Spleen (tissue), 11 donors: ENCODE measurements around the gene ZMYND15. TPM values are rescaled to one million over a fixed set of nuclear protein-coding genes. Genes with fewer than 3 reads are reported as not detected.

Source experiments
- DNase-seq: peaks from one replicate; pipeline ENCODE4 v3.0.0-alpha.2; 2020
- H3K27ac ChIP-seq, 8 donors: fragments of 200-600 bp; sonication (generic) in 7 of 8; 1 replicate in 4 of 8; 2 replicates in 4 of 8; pipeline versions ENCODE4 v1.5.0 to v1.8.0; 2016 to 2021; ENCODE audit warnings: inconsistent platforms in 4 of 8, mild to moderate bottlenecking in 4 of 8, moderate library complexity in 1 of 8
- H3K27me3 ChIP-seq, 7 donors: fragments of 200-600 bp; sonication (generic) in 6 of 7; replicated peaks in 1 of 7; 1 replicate in 4 of 7; 2 replicates in 3 of 7; pipeline versions ENCODE4 v1.5.0 to v1.8.0; 2016 to 2021; ENCODE audit warnings: inconsistent platforms in 3 of 7, mild to moderate bottlenecking in 1 of 7
- H3K36me3 ChIP-seq, 6 donors: fragments of 200-600 bp; sonication (generic) in 5 of 6; 1 replicate in 4 of 6; 2 replicates in 2 of 6; pipeline versions ENCODE4 v1.5.0 to v1.8.0; 2016 to 2021; ENCODE audit warnings: inconsistent platforms in 2 of 6
- H3K4me1 ChIP-seq, 6 donors: fragments of 200-600 bp; sonication (generic) in 5 of 6; 1 replicate in 3 of 6; 2 replicates in 3 of 6; pipeline versions ENCODE4 v1.5.0 to v1.8.0; 2016 to 2021; ENCODE audit warnings: inconsistent platforms in 3 of 6
- H3K4me3 ChIP-seq, 8 donors: fragments of 200-600 bp; sonication (generic) in 7 of 8; 1 replicate in 4 of 8; 2 replicates in 4 of 8; pipeline versions ENCODE4 v1.5.0 to v1.8.0; 2016 to 2021; ENCODE audit warnings: inconsistent platforms in 4 of 8, mild to moderate bottlenecking in 4 of 8, moderate library complexity in 2 of 8
- H3K9me3 ChIP-seq, 8 donors: fragments of 200-600 bp; sonication (generic) in 7 of 8; 1 replicate in 4 of 8; 2 replicates in 4 of 8; pipeline versions ENCODE4 v1.5.0 to v1.8.0; 2016 to 2021; ENCODE audit warnings: inconsistent platforms in 4 of 8
- POLR2A ChIP-seq, 3 donors: fragments of 450-650 bp; IDR thresholded peaks; one replicate each; pipeline ENCODE4 v1.5.1; 2017; ENCODE audit warnings: antibody characterized with exemption in 3 of 3, mild to moderate bottlenecking in 1 of 3
- POLR2AphosphoS5 ChIP-seq, 3 donors: sonication (generic); formaldehyde crosslinking; IDR thresholded peaks; one replicate each; pipeline ENCODE4 v1.5.1; 2017; ENCODE audit warnings: antibody characterized with exemption in 3 of 3
- WGBS, 5 donors: extraction: QIAGEN DNeasy Blood & Tissue Kit in 3 of 5; methylation state at CpG; one replicate each; pipeline versions ENCODE4 v1.1.5 to v1.1.7; 2013 to 2018; 5-methylcytosine and 5-hydroxymethylcytosine counted together
- intact Hi-C: fragments of 100-400 bp; cut with DNase I; formaldehyde crosslinking; loops from one replicate; pipeline ENCODE4 v1.15.0; 2023; ENCODE audit warnings: low total_unique reads
- polyA plus RNA-seq, 3 donors: library from polyadenylated mRNA; stranded (reverse); fragments of 200-250 nt; gene quantifications; one replicate each; pipeline ENCODE4 v1.2.1, GENCODE V29; 2013
- total RNA-seq, 7 donors: library from RNA; depleted of rRNA in 3 of 7; stranded (reverse); fragments of >200 nt in 3 of 7; fragmentation: NEBNext Ultra II Directional in 4 of 7; extraction: Animal tissue kit (Norgen Biotek cat#: 25700) in 4 of 7; gene quantifications; one replicate each; pipeline versions ENCODE4 v1.1.0 to v1.2.1, GENCODE V29; 2016 to 2021
- TF ChIP-seq, protein P1 (sequence below), 11 experiments: fragments of 200-600 bp in 7 of 11; fragments of 450-650 bp in 4 of 11; sonication (generic) in 4 of 11; IDR thresholded peaks in 8 of 11; conservative IDR thresholded peaks in 3 of 11; 1 replicate in 7 of 11; 2 replicates in 4 of 11; pipeline versions ENCODE4 v1.4.0 to v1.8.0; 2016 to 2021; ENCODE audit warnings: antibody characterized with exemption in 11 of 11, inconsistent platforms in 4 of 11, mild to moderate bottlenecking in 1 of 11
- donor health status: healthy with polysubstance abuse.
- donor health status: DM: no; HTN: no; CAD: no; lungs with moderate emphysema.
- donor health status: DM: no; HTN: no; CAD: no.
- donor health status: Bipolar disorder and iron deficiency.
- donor health status: healthy.
- donor health status: DM: no; HTN: no; CAD: no.
- donor health status: DM: yes; HTN: yes; CAD: no.

The ZMYND15 gene
- total and polyA plus RNA-seq, 10 donors = 1.8 to 11.5 (median 4.1) TPM

DNA sequence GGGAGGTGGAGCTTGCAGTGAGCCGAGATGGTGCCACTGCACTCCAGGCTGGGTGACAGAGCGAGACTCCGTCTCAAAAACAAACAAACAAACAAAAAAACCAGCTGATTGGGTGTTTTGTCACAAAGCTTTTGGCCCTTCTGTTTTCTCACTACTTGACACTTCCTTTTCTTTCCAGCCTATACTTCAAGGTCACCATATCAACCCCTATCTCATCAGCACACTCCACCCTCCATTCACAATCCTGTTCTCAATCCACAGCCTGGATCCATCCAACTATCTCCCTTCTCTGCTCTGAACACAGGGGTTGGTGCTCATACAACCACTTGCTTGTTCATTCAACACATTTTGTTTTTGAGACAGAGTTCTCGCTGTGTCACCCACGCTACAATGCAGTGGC lies 15.0 kb upstream of the ZMYND15 start:
- Histone ChIP-seq H3K27ac (peak overlapping the region in 7 of 8 donors; percentile 2 to 93 (median 87)), H3K4me3 (peak overlapping the region in 1 of 8 donors; percentile 56), H3K9me3 (no peaks in the 10 kb centered on the region), H3K4me1 (peaks cover 0 to 40% (median 3%) of the 10 kb centered on the region in 6 donors), H3K27me3 (no peaks in the 10 kb centered on the region), H3K36me3 (peaks cover 0 to 24% (median 15%) of the 10 kb centered on the region in 6 donors)
- intact Hi-C loops = no loop called here
- no peak for TF ChIP-seq POLR2A (IDR thresholded peaks at IDR 0.05)
- no peak for TF ChIP-seq POLR2AphosphoS5 (IDR thresholded peaks at IDR 0.05)
- TF ChIP-seq, protein P1, sequence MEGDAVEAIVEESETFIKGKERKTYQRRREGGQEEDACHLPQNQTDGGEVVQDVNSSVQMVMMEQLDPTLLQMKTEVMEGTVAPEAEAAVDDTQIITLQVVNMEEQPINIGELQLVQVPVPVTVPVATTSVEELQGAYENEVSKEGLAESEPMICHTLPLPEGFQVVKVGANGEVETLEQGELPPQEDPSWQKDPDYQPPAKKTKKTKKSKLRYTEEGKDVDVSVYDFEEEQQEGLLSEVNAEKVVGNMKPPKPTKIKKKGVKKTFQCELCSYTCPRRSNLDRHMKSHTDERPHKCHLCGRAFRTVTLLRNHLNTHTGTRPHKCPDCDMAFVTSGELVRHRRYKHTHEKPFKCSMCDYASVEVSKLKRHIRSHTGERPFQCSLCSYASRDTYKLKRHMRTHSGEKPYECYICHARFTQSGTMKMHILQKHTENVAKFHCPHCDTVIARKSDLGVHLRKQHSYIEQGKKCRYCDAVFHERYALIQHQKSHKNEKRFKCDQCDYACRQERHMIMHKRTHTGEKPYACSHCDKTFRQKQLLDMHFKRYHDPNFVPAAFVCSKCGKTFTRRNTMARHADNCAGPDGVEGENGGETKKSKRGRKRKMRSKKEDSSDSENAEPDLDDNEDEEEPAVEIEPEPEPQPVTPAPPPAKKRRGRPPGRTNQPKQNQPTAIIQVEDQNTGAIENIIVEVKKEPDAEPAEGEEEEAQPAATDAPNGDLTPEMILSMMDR (IDR thresholded peaks at IDR 0.05 in 8 of 11, conservative IDR thresholded peaks at IDR 0.05 in 3 of 11) = no peak
- 80 to 93% (median 85%) methylated on average over 5 of the region's 5 CpGs for WGBS, 5 donors
- no peak for DNase-seq

DNA sequence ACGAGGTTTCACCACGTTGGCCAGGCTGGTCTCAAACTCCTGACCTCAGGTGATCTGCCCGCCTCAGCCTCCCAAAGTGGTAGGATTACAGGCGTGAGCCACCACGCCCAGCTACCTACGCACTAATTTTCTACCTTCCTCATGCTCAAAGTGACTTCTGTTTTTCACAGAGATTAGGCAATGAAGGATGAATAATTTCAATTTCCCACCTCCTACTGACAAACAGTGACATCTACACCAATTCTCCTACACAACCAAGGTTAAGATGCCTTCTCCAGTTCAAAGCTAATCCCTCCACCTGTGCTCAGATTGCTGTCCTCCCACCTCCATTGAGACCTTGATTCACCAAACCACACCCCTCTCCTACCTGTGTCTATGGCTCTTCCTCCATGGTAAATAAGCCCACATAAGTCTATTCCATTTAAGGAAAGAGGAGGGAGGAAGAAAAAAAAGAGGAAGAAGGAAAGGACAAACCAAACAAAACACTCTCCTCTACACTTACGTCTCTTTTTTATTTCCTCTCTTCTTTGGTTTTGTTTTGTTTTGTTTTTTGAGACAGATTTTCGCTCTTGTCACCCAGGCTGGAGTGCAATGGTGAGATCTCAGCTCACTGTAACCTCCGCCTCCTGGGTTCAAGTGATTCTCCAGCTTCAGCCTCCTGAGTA lies 13.9 kb upstream of the ZMYND15 start:
- peaks cover 0 to 13% (median 4%) of the 10 kb centered on the region in 6 donors for H3K36me3 ChIP-seq
- intact Hi-C loops = no loop called here
- DNase-seq = peak; percentile 71
- WGBS, 5 donors = 57 to 73% (median 59%) methylated on average over 8 to 9 of the region's 9 CpGs
- H3K4me1 ChIP-seq = peaks cover 3 to 41% (median 8%) of the 10 kb centered on the region in 6 donors
- TF ChIP-seq POLR2A (IDR thresholded peaks at IDR 0.05) (no peak), POLR2AphosphoS5 (IDR thresholded peaks at IDR 0.05) (peak in 1 of 3 donors; percentile 28)
- TF ChIP-seq, protein P1 (IDR thresholded peaks at IDR 0.05 in 8 of 11, conservative IDR thresholded peaks at IDR 0.05 in 3 of 11) = no peak
- H3K27ac ChIP-seq = peak overlapping the region in 7 of 8 donors; percentile 73 to 93 (median 87)
- no peaks in the 10 kb centered on the region for H3K27me3 ChIP-seq
- H3K9me3 ChIP-seq = no peaks in the 10 kb centered on the region
- peak overlapping the region in 1 of 8 donors; percentile 56 for H3K4me3 ChIP-seq

DNA sequence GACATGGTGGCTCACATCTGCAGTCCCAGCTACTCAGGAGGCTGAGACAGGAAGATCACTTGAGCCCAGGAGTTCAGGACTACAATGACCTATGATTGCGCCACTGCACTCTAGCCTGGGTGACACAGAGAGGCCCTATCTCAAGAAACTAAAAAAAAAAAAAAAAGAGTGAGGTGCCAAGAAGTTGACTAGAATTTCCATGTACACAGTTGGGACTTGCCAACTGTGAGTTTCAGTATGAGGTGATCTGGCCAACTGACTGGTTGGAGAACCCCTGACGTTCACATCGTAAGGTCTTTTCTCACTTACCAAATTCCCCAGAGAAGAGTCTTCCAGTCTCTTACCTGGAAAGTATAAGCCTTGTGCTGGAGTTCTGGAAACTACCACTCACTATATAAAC lies 11.5 kb upstream of the ZMYND15 start:
- no peak overlapping the region for H3K4me3 ChIP-seq
- no peak for TF ChIP-seq POLR2A (IDR thresholded peaks at IDR 0.05)
- TF ChIP-seq POLR2AphosphoS5 (IDR thresholded peaks at IDR 0.05) = peak in 1 of 3 donors; percentile 19
- peak overlapping the region in 5 of 8 donors; percentile 20 to 93 (median 56) for H3K27ac ChIP-seq
- WGBS, 5 donors = 41 to 60% (median 46%) methylated on average over 3 of the region's 3 CpGs
- no peaks in the 10 kb centered on the region for H3K27me3 ChIP-seq
- no peaks in the 10 kb centered on the region for H3K9me3 ChIP-seq
- peaks cover 0 to 7% (median 0%) of the 10 kb centered on the region in 6 donors for H3K36me3 ChIP-seq
- no peak for DNase-seq
- intact Hi-C loops = no loop called here
- H3K4me1 ChIP-seq = peaks cover 17 to 58% (median 24%) of the 10 kb centered on the region in 6 donors

DNA sequence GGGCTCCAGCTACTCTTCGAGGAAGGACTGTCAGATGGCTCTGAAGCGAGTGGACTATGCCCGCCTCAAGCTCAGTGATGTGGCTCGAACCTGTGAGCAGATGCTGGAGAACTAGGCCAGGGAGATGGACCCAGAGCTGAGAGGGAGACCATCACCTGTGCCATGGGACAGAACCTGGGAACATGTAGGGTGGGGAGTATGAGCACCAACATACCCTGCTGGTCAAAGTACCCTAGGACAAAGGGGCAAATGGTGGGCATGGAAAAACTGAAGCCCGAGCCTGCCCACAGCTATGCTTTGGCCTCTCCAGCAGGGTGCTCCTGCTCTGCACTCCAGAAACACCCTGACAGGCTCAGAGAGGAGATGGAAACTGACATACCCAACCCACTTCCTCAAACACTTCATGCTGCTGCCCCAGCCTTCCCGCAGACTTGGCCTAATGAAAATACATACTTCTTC lies 6.5 kb upstream of the ZMYND15 start:
- DNase-seq = peak; percentile 84
- TF ChIP-seq POLR2AphosphoS5 (IDR thresholded peaks at IDR 0.05) (peak in 2 of 3 donors; percentile 62 to 81), POLR2A (IDR thresholded peaks at IDR 0.05) (no peak)
- TF ChIP-seq, protein P1 (IDR thresholded peaks at IDR 0.05 in 8 of 11, conservative IDR thresholded peaks at IDR 0.05 in 3 of 11) = peak in 9 of 11 experiments; percentile 37 to 72 (median 55)
- peak overlapping the region; percentile 35 to 97 (median 94) for H3K27ac ChIP-seq
- H3K4me1 ChIP-seq = peaks cover 18 to 78% (median 47%) of the 10 kb centered on the region in 6 donors
- intact Hi-C loops = loop anchor here (10.0 kb wide), 1 partner anchor 52 kb away; the partner anchor contains the start of genes GLTPD2 and VMO1
- H3K36me3 ChIP-seq = peaks cover 0 to 27% (median 0%) of the 10 kb centered on the region in 6 donors
- peaks cover 0 to 2% (median 0%) of the 10 kb centered on the region in 7 donors for H3K27me3 ChIP-seq
- H3K4me3 ChIP-seq = peak overlapping the region in 1 of 8 donors; percentile 83
- no peaks in the 10 kb centered on the region for H3K9me3 ChIP-seq
- WGBS, 5 donors = 52 to 68% (median 64%) methylated on average over 6 of the region's 6 CpGs
